Prostate gland (tissue), 1 donor: ENCODE results near the gene TCF7L2.

Source experiments
- POLR2A ChIP-seq: fragments of 450-650 bp; IDR thresholded peaks from one replicate; pipeline ENCODE4 v1.6.1; 2016; ENCODE audit warnings: antibody characterized with exemption, mild to moderate bottlenecking
- POLR2AphosphoS5 ChIP-seq: sonication (generic); formaldehyde crosslinking; IDR thresholded peaks from one replicate; pipeline ENCODE4 v1.6.1; 2017; ENCODE audit warnings: antibody characterized with exemption

- TF ChIP-seq POLR2A (no peak), POLR2AphosphoS5 (no peak)
Measured at GRCh38 chr10:113076949-113077348, 126.9 kb downstream of the TCF7L2 start.
